H1 (cell line): ENCODE data around the gene GRM7. TPM values are rescaled to one million over a fixed set of nuclear protein-coding genes. Genes with fewer than 3 reads are reported as not detected.

Experiments used
- CTCF ChIA-PET: fragments of 300-600 bp; sonication (Branson Sonifier 250); formaldehyde crosslinking; loops from one replicate; lab custom pipeline; 2021; ENCODE audit not compliant: partially characterized antibody; lab: Charles Lee
- POLR2A ChIA-PET: fragments of 300-600 bp; sonication (Branson Sonifier 250); formaldehyde crosslinking; loops from one replicate; lab custom pipeline; 2021; ENCODE audit warnings: inconsistent platforms; ENCODE audit not compliant: partially characterized antibody; lab: Charles Lee
- DNase-seq, 2 experiments: peaks; one replicate each; pipeline versions ENCODE4 v3.0.0 to v3.0.0-alpha.2; 2010 to 2022; ENCODE audit warnings: low spot score in 2 of 2, low read depth in 1 of 2, mixed read lengths in 1 of 2
- FAIRE-seq: peaks from 2 replicates; lab custom pipeline; 2011; peaks lifted over from hg19 to GRCh38; lab: Jason Lieb, UNC
- H2AFZ ChIP-seq: 2 replicates; pipeline ENCODE4 v1.8.1; 2012; ENCODE audit warnings: low read length, inconsistent platforms
- H2AK5ac ChIP-seq: 2 replicates; pipeline ENCODE4 v1.6.1; 2013; ENCODE audit warnings: low read depth, low read length
- H2BK120ac ChIP-seq: replicated peaks from 2 replicates; pipeline ENCODE3; 2013; ENCODE audit warnings: low read depth, low read length, inconsistent platforms
- H2BK12ac ChIP-seq: 2 replicates; pipeline ENCODE4 v1.6.1; 2013; ENCODE audit warnings: low read depth, low read length
- H2BK15ac ChIP-seq: 2 replicates; pipeline ENCODE4 v1.6.1; 2013; ENCODE audit warnings: low read length
- H2BK20ac ChIP-seq: 2 replicates; pipeline ENCODE4 v1.6.1; 2013; ENCODE audit warnings: low read length
- H2BK5ac ChIP-seq: 2 replicates; pipeline ENCODE4 v1.6.1; 2013; ENCODE audit warnings: low read depth, low read length
- H3K14ac ChIP-seq: 2 replicates; pipeline ENCODE4 v1.6.1; 2013; ENCODE audit warnings: inconsistent platforms; ENCODE audit not compliant: insufficient read length
- H3K18ac ChIP-seq: 2 replicates; pipeline ENCODE4 v1.6.1; 2013; ENCODE audit warnings: low read length; ENCODE audit errors: extremely low read depth
- H3K23ac ChIP-seq: 2 replicates; pipeline ENCODE4 v1.6.1; 2013; ENCODE audit warnings: inconsistent platforms; ENCODE audit not compliant: insufficient read length
- H3K23me2 ChIP-seq: 2 replicates; pipeline ENCODE4 v1.6.1; 2013; ENCODE audit warnings: low read depth, low read length
- H3K27ac ChIP-seq: 2 replicates; pipeline ENCODE4 v1.6.1; 2011; ENCODE audit warnings: low read depth, low read length, inconsistent platforms
- H3K27me3 ChIP-seq, 4 experiments: replicated peaks in 1 of 4; 1 replicate in 1 of 4; 2 replicates in 3 of 4; pipeline versions ENCODE4 v1.6.1 to v1.8.1; 2011 to 2013; ENCODE audit warnings: low read length in 3 of 4, mild to moderate bottlenecking in 3 of 4, inconsistent platforms in 2 of 4, mixed read lengths in 2 of 4, moderate library complexity in 1 of 4; ENCODE audit not compliant: control insufficient read depth in 3 of 4, insufficient read depth in 3 of 4; ENCODE audit errors: extremely low read depth in 1 of 4
- H3K36me3 ChIP-seq, 4 experiments: 2 replicates each; pipeline versions ENCODE4 v1.6.1 to v1.8.1; 2011 to 2013; ENCODE audit warnings: mild to moderate bottlenecking in 4 of 4, low read length in 3 of 4, moderate library complexity in 2 of 4, control low read depth in 1 of 4, inconsistent platforms in 1 of 4; ENCODE audit not compliant: insufficient read depth in 4 of 4, control insufficient read depth in 2 of 4
- H3K4ac ChIP-seq: replicated peaks from 2 replicates; pipeline ENCODE3; 2013; ENCODE audit warnings: low read length, low read depth, mixed read lengths, inconsistent platforms; ENCODE audit not compliant: insufficient read length
- H3K4me1 ChIP-seq, 4 experiments: replicated peaks in 1 of 4; 1 replicate in 1 of 4; 2 replicates in 3 of 4; pipeline versions ENCODE4 v1.6.1 to v1.8.1; 2011 to 2013; ENCODE audit warnings: low read length in 3 of 4, inconsistent platforms in 2 of 4, mixed read lengths in 1 of 4; ENCODE audit not compliant: insufficient read depth in 4 of 4, control insufficient read depth in 3 of 4
- H3K4me2 ChIP-seq, 2 experiments: 2 replicates each; pipeline versions ENCODE4 v1.6.1 to v1.8.1; 2011 to 2013; ENCODE audit warnings: low read depth in 2 of 2, low read length in 2 of 2, control low read depth in 1 of 2, inconsistent platforms in 1 of 2, mild to moderate bottlenecking in 1 of 2; ENCODE audit not compliant: insufficient read depth in 1 of 2
- H3K4me3 ChIP-seq, 4 experiments: fragments of 200-600, 300-600 bp in 1 of 4; sonication (generic), shearing (Covaris generic), sonication (Bioruptor Twin) in 1 of 4; 2 replicates each; pipeline versions ENCODE4 v1.5.1 to v1.8.1; 2011 to 2016; ENCODE audit warnings: low read length in 4 of 4, low read depth in 3 of 4, control low read depth in 2 of 4, inconsistent platforms in 2 of 4, mild to moderate bottlenecking in 2 of 4, mixed read lengths in 1 of 4, moderate library complexity in 1 of 4; ENCODE audit not compliant: insufficient read depth in 2 of 4; ENCODE audit errors: extremely low read depth in 1 of 4
- H3K56ac ChIP-seq: replicated peaks from 2 replicates; pipeline ENCODE3; 2013; ENCODE audit warnings: low read depth, mild to moderate bottlenecking, mixed read lengths, low read length, inconsistent platforms; ENCODE audit not compliant: insufficient read length
- H3K79me1 ChIP-seq: 2 replicates; pipeline ENCODE4 v1.6.1; 2013; ENCODE audit warnings: low read depth, low read length, control low read depth
- H3K79me2 ChIP-seq, 2 experiments: 2 replicates each; pipeline versions ENCODE4 v1.6.1 to v1.8.1; 2012 to 2013; ENCODE audit warnings: low read length in 2 of 2, mild to moderate bottlenecking in 2 of 2, inconsistent platforms in 1 of 2; ENCODE audit not compliant: insufficient read depth in 2 of 2, control insufficient read depth in 1 of 2
- H3K9ac ChIP-seq, 4 experiments: replicated peaks in 1 of 4; 1 replicate in 1 of 4; 2 replicates in 3 of 4; pipeline versions ENCODE4 v1.6.1 to v1.8.1; 2011 to 2013; ENCODE audit warnings: low read depth in 3 of 4, low read length in 3 of 4, control low read depth in 2 of 4, mild to moderate bottlenecking in 2 of 4, moderate library complexity in 2 of 4, inconsistent platforms in 1 of 4; ENCODE audit errors: extremely low read depth in 1 of 4
- H3K9me3 ChIP-seq, 2 experiments: 2 replicates each; pipeline versions ENCODE4 v1.6.1 to v1.8.1; 2012 to 2013; ENCODE audit warnings: mild to moderate bottlenecking in 2 of 2, moderate library complexity in 2 of 2, control low read depth in 1 of 2, inconsistent platforms in 1 of 2, low read depth in 1 of 2, low read length in 1 of 2, mixed read lengths in 1 of 2; ENCODE audit not compliant: insufficient read depth in 2 of 2
- H4K20me1 ChIP-seq, 2 experiments: replicated peaks in 1 of 2; 2 replicates each; pipeline versions ENCODE3 to v1.8.1; 2011 to 2013; ENCODE audit warnings: inconsistent platforms in 2 of 2, low read length in 2 of 2, mild to moderate bottlenecking in 1 of 2; ENCODE audit not compliant: insufficient read depth in 2 of 2, control insufficient read depth in 1 of 2
- H4K5ac ChIP-seq: 2 replicates; pipeline ENCODE4 v1.6.1; 2013; ENCODE audit warnings: low read length, low read depth, mixed read lengths, inconsistent platforms; ENCODE audit not compliant: insufficient read length
- H4K8ac ChIP-seq: 2 replicates; pipeline ENCODE4 v1.8.0; 2013; ENCODE audit warnings: mild to moderate bottlenecking, moderate library complexity, low read length, inconsistent platforms; ENCODE audit not compliant: insufficient read depth; ENCODE audit errors: extremely low read depth
- H4K91ac ChIP-seq: replicated peaks from 2 replicates; pipeline ENCODE3; 2013; ENCODE audit warnings: low read length, mixed read lengths, inconsistent platforms; ENCODE audit not compliant: insufficient read length
- CHD1 ChIP-seq: IDR thresholded peaks from 2 replicates; pipeline ENCODE4 v1.6.1; 2012; ENCODE audit warnings: low read depth, low read length, improper control_type of control experiment
- CTCF ChIP-seq, 3 experiments: IDR thresholded peaks; 1 replicate in 2 of 3; 2 replicates in 1 of 3; pipeline versions ENCODE4 v1.5.1 to v1.6.1; 2011; ENCODE audit warnings: low read length in 3 of 3, mild to moderate bottlenecking in 3 of 3, inconsistent platforms in 2 of 3, low read depth in 1 of 3, moderate library complexity in 1 of 3; ENCODE audit not compliant: insufficient read depth in 1 of 3; ENCODE audit errors: control extremely low read depth in 1 of 3
- EGR1 ChIP-seq: IDR thresholded peaks from 2 replicates; pipeline ENCODE4 v1.6.1; 2011; ENCODE audit warnings: low read depth, low read length, borderline replicate concordance
- WGBS, 2 experiments: shearing (Covaris generic) in 1 of 2; methylation state at CpG; one replicate each; pipeline versions ENCODE4 v1.1.6 to v1.1.7; 2013 to 2015; ENCODE audit warnings: low lambda C conversion rate in 2 of 2, mixed read lengths in 2 of 2, inconsistent platforms in 1 of 2, low coverage in 1 of 2, missing lambda C conversion rate in 1 of 2; ENCODE audit not compliant: insufficient replicate concordance in 2 of 2, insufficient coverage in 1 of 2, insufficient read length in 1 of 2; ENCODE audit errors: extremely low coverage in 1 of 2, missing lambda C conversion rate in 1 of 2; 5-methylcytosine and 5-hydroxymethylcytosine counted together
- polyA plus RNA-seq, 7 experiments: library from polyadenylated mRNA; depleted of rRNA in 3 of 7; stranded (reverse) in 5 of 7; unstranded in 2 of 7; fragments of >200 nt in 5 of 7; fragments of 200-250 nt in 2 of 7; gene quantifications; 1 replicate in 5 of 7; 2 replicates in 1 of 7; 4 replicates in 1 of 7; pipeline versions ENCODE4 v1.2.1 to v1.2.3, GENCODE V29; 2011 to 2013; ENCODE audit warnings: missing spikeins in 2 of 7, mixed read lengths in 2 of 7
- total RNA-seq: library from RNA; stranded (reverse); fragmentation: NEBNext Ultra II Directional; extraction: Animal tissue kit (Norgen Biotek cat#: 25700); gene quantifications from 2 replicates; pipeline ENCODE4 v1.2.1, GENCODE V29; 2021

The GRM7 gene
- total and polyA plus RNA-seq, 2 of the 8 experiments (the other 6 are each of a cell fraction or from before 2014, with no cell fraction given) = 0.17 to 0.24 TPM

- Histone ChIP-seq H3K9me3 (no peaks in the 10 kb centered on the region), H3K23me2 (no peaks in the 10 kb centered on the region; the same call in 1 of the 2 replicates), H3K4ac (no peak overlapping the region), H3K79me2 (no peaks in the 10 kb centered on the region), H4K5ac (no peak overlapping the region), H2AFZ (no peak overlapping the region), H2BK20ac (no peak overlapping the region), H2BK5ac (no peak overlapping the region), H4K91ac (no peak overlapping the region), H2BK15ac (no peak overlapping the region), H4K20me1 (peaks cover 0 to 2% of the 10 kb centered on the region in 2 experiments), H3K4me3 (no peak overlapping the region), H3K56ac (no peak overlapping the region), H3K18ac (no peak overlapping the region), H3K36me3 (no peaks in the 10 kb centered on the region), H2BK120ac (no peak overlapping the region), H2BK12ac (no peak overlapping the region), H3K23ac (no peak overlapping the region), H3K27ac (no peak overlapping the region), H3K14ac (no peak overlapping the region)
- CTCF ChIA-PET = interaction anchor here (0.9 to 1.3 kb wide), 3 partner anchors 18 to 453 kb away, joined by 3 to 4 read pairs (median 3); no protein-coding TSS in a partner anchor
- no peak for FAIRE-seq
- 89% methylated on average over 3 of the region's 3 CpGs; no CpG with 5 or more reads in 1 of the 2 experiments for WGBS, 2 experiments
- TF ChIP-seq CHD1 (no peak), CTCF (IDR thresholded peaks at IDR 0.05; ENCODE audit: control extremely low read depth in 1 of 3, insufficient read depth in 1 of 3, low read depth in 1 of 3, low read length in 3 of 3) (peak in 1 of 3 experiments; percentile 5; a peak in 1 of 4 replicates), EGR1 (no peak)
- TF ChIP-seq, all 59 proteins: peak for 1
- no peak overlapping the region for H4K8ac ChIP-seq
- POLR2A ChIA-PET = no interaction called here
- no peak for DNase-seq
- no peak overlapping the region for H2AK5ac ChIP-seq
- H3K79me1 ChIP-seq = no peaks in the 10 kb centered on the region
- no peak overlapping the region for H3K4me2 ChIP-seq
- peaks cover 16 to 25% (median 22%) of the 10 kb centered on the region in 4 experiments for H3K27me3 ChIP-seq
- peaks cover 0 to 8% (median 0%) of the 10 kb centered on the region in 4 experiments; a peak in 2 of 7 replicates for H3K4me1 ChIP-seq
- no peak overlapping the region for H3K9ac ChIP-seq
Measured at GRCh38 chr3:6867269-6867668, 6.4 kb downstream of the GRM7 start.
